Left lobe of liver (tissue), 2 donors: Measurements from ENCODE around the gene FREM3. TPM values are rescaled to one million over a fixed set of nuclear protein-coding genes. Genes with fewer than 3 reads are reported as not detected.

ENCODE experiments used
- ATAC-seq: fragments of 200-7000 bp; cut with Tn5 transposase; one replicate; pipeline ENCODE4 v1.9.1; 2020; ENCODE audit warnings: mild to moderate bottlenecking, moderate library complexity
- DNase-seq: peaks from one replicate; pipeline ENCODE4 v3.0.0-alpha.2; 2020; ENCODE audit warnings: low spot score
- total RNA-seq: library from RNA; stranded (reverse); gene quantifications from one replicate; pipeline ENCODE4 v1.2.1, GENCODE V29; 2021
- donor health status: DM: no; HTN: no; CAD: no; lungs with moderate emphysema.
- donor health status: DM: no; HTN: yes; CAD: no.

Gene FREM3
- total RNA-seq, 1 donor from 2014 or later, result not detected

DNA sequence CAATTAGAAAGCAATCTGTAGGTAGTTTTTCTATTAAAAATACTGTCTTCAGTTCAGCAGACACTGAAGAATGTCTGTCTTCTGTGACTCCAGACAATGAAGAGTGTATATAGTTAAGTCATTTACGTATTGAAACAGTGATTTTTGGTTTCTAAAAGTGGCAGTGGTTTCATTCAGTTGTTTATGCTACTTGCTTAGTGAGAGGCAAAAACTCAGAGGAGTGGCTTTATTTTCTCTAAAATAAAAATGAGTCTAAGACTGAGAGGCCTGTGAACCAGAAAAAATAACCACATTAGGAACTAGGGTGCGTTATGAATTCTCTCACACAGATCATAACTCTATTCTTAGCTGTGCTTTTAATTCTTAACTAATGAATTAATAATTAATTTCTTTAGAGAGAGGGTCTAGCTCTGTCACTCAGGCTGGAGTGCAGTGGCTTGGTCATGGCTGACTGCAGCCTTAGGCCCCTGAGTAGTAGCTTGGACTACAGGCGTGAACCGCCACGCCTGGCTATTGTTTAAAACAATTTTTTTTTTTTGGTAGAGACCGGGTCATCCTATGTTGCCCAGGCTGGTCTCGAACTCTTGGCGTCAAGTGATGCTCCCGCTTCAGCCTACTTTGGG, 31.4 kb downstream of the FREM3 start:
- no peak for ATAC-seq

DNA sequence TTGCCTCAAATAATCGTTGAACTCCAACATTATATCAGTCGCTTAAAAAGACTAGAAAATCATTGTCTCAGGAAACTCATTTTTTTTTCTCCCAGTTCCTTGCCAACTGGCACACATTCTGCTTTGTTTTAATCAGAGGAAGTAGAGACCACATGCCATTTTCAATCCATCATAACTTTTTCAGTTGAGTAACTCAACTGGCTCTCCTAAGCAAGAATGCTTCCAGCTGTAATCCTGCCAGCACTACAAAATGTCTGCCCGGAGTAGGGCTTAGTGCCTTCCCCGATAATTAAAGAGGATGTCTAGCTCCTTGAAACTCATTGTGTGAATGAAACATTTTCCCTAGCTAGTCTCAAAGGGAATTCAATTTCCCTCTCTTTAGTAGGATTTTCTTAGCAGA, 33.0 kb downstream of the FREM3 start:
- ATAC-seq, result peak; percentile 45
- no peak for DNase-seq

More for the DNA sequence above, 31.4 kb downstream of the FREM3 start:
- DNase-seq, result no peak

- no peak for ATAC-seq
- DNase-seq, result no peak
Observed at GRCh38 chr4:143658336-143658735, 42.1 kb downstream of the FREM3 start.

GRCh38 chr4:143654571-143654970, 45.9 kb downstream of the FREM3 start:
- DNase-seq (no peak), ATAC-seq (no peak)

GRCh38 chr4:143653031-143653430, 47.4 kb downstream of the FREM3 start:
- DNase-seq, result no peak

DNA sequence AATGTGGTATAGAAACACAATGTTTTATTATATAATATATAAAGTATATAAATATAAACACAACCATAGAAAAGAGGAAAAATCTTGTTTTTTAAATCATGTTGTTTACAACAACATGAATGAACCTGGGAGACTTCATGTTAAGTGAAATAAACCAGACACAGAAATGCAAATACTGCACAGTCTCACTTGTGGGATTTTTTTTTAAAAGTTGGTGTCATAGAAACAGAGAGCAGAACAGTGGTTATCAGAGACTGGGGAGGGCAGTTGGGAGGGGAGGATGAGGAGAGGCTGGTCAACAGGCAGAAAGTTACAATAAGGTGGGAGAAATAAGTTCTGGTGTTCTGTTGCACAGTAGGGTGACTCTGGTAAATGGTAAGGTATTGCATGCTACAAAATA, 57.1 kb downstream of the FREM3 start:
- no peak for ATAC-seq
- no peak for DNase-seq

More at GRCh38 chr4:143653031-143653430, 47.4 kb downstream of the FREM3 start:
- no peak for ATAC-seq

DNA sequence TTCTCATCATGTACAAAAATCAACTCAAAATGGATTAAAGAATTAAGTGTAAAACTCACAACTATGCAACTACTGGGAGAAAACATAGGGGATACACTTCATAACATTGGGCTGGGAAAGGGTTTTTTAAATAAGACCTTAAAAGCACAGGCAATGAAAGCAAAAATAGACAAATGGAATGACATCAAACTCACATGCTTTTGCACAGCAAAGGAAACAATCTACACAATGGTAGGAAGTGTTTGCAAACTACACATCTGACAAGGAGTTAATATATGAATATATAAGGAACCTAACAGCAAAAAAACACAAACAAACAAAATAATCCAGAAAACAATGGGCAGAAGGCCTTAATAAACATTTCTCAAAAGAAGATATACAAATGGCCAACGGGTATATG, 57.9 kb downstream of the FREM3 start:
- ATAC-seq (no peak), DNase-seq (no peak)

DNA sequence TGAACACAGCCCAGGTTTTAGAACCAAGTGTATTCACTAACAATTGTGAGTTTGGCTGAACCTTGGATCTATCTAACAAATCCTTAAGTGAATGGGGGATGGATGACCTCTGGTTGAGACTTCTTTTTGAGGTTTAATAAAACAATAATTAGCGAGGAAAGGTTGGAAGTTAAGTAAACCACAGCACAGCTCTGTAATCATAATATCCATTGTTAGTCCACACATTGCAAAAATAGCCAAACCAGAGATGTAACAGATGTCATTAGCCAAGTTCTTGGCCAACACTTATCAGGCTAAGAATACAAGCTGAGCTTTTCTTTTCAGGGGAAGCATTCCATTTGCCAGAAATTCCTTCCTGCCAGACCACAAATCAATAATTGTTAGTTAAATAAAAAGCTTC, 59.1 kb downstream of the FREM3 start:
- no peak for DNase-seq
- no peak for ATAC-seq

DNA sequence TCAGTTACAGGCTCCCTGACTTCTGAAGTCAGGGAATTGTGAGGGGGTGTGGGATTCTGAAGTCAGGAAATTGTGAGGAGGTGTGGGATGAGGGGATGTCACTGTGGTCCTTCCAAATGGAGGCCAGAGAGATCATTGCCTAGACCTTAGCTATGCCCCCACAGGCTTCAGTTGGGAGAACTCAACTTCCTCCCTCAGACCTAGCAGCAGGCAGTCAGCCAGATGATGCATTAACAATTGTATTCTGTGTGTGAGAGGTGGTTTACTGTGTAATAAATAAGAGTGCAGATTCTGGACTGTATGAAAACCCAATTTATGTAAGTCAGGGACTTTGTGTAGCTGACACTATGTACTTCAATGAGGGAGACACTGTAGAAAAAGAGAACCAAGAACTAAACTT, 65.7 kb downstream of the FREM3 start:
- ATAC-seq, result no peak
- DNase-seq, result no peak

GRCh38 chr4:143633833-143634232, 66.6 kb downstream of the FREM3 start:
- ATAC-seq (no peak), DNase-seq (no peak)

- ATAC-seq, result peak; percentile 66
- peak; percentile 46 for DNase-seq
Observed at GRCh38 chr4:143626134-143626911, 74.2 kb downstream of the FREM3 start.

DNA sequence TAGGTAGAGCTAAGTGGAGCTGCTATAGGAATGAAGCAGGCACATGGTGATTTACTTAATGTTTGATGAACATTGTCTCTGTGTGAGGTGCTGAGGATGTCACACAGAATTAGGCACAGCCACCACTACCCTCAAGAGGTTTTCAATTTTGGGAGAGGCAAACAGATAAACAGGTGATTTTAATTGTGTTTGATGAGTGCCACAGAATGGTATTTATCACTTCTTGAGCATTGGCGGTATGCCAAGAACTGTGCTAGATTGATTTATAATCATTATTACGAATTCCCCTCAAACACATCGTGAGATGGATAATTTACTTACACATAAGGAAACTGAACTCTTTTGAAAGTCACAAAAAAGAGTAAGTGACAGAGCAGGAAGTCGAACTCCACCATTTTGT, 74.8 kb downstream of the FREM3 start:
- ATAC-seq (no peak), DNase-seq (no peak)

DNA sequence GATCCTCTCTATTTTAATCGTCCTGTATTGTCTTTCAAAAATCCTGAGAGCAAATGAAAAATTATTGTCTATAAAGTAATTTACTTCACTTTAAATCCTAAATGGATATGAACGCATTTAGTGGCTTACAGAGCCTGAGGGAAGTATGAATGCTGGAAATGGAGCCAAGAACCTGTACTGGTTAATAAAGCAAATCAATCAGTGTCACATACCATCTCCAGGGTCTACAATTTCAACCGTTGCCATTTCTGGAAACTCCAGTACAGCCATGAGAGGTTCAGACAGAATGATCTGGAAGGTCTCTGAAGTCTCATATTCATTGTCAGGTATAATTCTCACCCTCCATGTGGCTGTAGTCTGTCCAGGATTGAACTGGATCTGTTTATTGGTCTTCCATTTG, 76.6 kb downstream of the FREM3 start:
- DNase-seq (no peak), ATAC-seq (no peak)

DNA sequence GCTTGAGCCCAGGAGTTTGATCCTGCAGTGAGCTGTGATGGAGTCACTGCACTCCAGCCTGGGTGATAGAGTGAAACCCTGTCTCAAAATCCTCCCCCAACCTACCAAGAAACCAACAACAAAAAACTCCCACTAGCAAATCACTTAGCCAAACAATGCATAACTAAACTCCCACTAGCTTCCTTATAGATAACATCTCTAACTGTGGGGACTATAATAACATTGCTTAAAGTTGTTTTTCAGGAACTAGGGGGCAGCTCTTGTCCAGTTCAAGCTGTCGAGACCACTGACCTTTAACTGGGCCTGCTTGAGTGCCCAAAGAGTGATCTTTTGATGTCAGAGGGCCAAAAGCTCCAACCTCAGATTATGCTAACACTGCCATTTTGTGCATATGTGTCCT, 81.7 kb downstream of the FREM3 start:
- no peak for ATAC-seq
- DNase-seq, result no peak

- DNase-seq, result no peak
- no peak for ATAC-seq
Observed at GRCh38 chr4:143617994-143618679, 82.3 kb downstream of the FREM3 start.

DNA sequence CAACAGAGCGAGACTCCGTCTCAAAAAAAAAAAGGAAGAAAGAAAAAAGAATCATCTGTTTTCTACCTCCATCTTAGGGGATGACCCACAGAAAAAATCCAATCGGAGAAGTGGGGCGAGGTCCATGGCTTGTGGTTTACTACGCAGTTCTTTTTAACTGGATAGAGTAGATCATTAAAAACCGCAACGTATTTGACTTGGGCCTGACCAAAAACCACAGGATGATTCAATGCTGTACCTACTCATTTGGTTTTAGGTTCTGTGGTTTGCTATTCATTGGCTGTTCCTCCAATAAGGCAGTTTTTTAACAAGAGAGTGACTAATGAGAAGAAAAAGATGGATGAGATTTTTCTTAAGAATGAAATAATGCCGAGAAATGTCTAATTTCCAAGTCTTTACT, 83.7 kb downstream of the FREM3 start:
- ATAC-seq (no peak), DNase-seq (no peak)

GRCh38 chr4:143609492-143609891, 91.0 kb downstream of the FREM3 start:
- no peak for DNase-seq
- no peak for ATAC-seq

DNA sequence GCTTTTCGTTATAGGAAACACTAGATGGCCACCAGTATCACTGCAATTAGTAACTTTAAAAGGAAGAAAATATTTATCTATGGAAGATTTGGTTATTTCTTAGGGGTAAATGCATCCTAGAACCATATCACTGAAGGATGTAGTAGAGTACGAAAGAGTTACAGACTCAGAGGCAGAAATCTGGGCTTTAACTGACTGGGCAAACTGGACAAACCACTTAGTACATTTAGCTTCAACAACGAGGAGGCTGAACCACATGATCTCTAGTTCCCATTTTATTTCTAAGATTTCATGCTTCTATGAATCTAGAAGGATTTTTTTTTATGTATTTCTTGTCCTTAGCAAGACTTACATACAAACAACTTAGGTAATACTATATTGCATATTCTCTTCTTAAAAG, 94.0 kb downstream of the FREM3 start:
- no peak for ATAC-seq
- no peak for DNase-seq

DNA sequence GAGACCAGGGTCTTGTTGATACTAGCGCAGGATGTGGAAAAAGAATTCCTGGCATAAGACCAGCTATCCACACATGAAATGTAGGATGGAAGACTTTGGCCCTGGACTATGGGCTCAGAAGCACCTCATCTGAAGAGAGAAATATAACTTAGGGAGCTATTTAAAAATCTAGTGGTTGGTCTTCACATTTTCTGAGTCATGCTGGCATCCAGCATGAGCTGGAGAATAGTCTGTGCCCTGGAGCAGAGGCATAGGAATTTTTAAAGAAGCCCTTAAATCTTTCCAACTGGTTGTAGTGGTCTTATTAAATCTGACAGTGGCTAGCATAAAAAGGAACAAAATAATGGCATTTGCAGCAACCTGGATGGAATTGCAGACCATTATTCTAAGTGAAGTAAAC, 100.6 kb downstream of the FREM3 start:
- no peak for ATAC-seq
- DNase-seq, result no peak

GRCh38 chr4:143598816-143599215, 101.7 kb downstream of the FREM3 start:
- ATAC-seq, result no peak
- DNase-seq, result no peak

DNA sequence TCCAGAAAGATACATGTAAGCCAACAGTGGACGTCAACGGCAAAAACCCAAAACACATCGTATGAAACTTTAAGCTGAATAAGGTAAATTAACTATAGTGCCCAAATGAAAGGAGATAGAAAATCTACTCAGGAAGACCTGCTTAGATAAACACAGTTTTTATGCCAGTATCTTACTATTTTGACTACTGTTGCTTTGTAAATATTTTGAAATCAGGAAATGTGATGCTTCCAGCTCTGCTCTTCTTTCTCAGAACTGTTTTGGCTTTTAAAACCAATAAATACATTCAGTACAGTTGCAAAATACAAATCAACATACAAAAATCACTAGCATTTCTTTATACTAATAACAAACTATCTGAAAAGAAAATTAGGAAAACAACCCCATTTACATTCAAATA, 103.2 kb downstream of the FREM3 start:
- no peak for ATAC-seq
- no peak for DNase-seq

DNA sequence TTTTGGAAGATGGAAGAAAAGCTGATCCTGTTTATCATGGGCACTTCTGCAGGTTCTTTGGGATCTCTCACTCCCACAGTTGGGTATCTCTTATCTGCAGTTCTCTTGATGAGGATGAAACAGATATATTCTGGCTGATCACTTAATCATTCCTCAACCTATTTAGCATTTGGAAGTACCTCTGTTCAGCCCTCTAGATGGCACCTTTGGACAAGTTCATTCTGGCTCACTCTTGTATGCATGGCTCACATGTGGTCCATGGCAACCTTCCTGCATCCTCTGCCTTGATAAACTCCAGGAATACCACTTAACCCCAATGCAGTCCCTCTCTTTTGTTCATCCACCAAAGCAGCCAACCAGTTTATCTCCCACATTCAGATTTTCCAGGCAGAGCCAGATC, 112.8 kb downstream of the FREM3 start:
- ATAC-seq, result peak; percentile 32
- DNase-seq, result no peak
